ENCODE results near the gene GARS1.

- TF ChIP-seq REST (IDR thresholded peaks at IDR 0.05; ENCODE audit: low read depth) (no peak), EP300 (IDR thresholded peaks at IDR 0.05; ENCODE audit: borderline replicate concordance) (no peak)
Observed at GRCh38 chr7:30553141-30553540, 41.5 kb upstream of the GARS1 start.
